HepG2 (cell line): Measurements from ENCODE around the gene MAN1C1. TPM values are rescaled to one million over a fixed set of nuclear protein-coding genes. Genes with fewer than 3 reads are reported as not detected.

ENCODE experiments used
- CC2D1A ChIP-seq: sonication (generic); formaldehyde crosslinking; IDR thresholded peaks from 2 replicates; pipeline ENCODE4 v1.8.1; 2023; ENCODE audit warnings: mild to moderate bottlenecking, missing genetic modification reagents
- GFI1 ChIP-seq: sonication (generic); formaldehyde crosslinking; IDR thresholded peaks from 2 replicates; pipeline ENCODE4 v1.5.0; 2020; ENCODE audit warnings: missing genetic modification reagents, mild to moderate bottlenecking, borderline replicate concordance
- HNRNPH1 ChIP-seq: fragments of 200-400 bp; formaldehyde crosslinking; optimal IDR thresholded peaks from 2 replicates; pipeline ENCODE3; 2017; ENCODE audit warnings: mild to moderate bottlenecking, low read depth, low read length
- TEAD2 ChIP-seq: sonication (generic); formaldehyde crosslinking; IDR thresholded peaks from 2 replicates; pipeline ENCODE4 v1.9.0; 2021; ENCODE audit warnings: missing genetic modification reagents
- ZC3H13 ChIP-seq: sonication (generic); formaldehyde crosslinking; IDR thresholded peaks from 2 replicates; pipeline ENCODE4 v1.8.1; 2023; ENCODE audit warnings: mild to moderate bottlenecking, missing genetic modification reagents, moderate library complexity
- ZNF230 ChIP-seq: sonication (generic); formaldehyde crosslinking; IDR thresholded peaks from 2 replicates; pipeline ENCODE4 v1.4.0; 2020; ENCODE audit warnings: mild to moderate bottlenecking, missing genetic modification reagents
- ZNF263 ChIP-seq: sonication (generic); formaldehyde crosslinking; IDR thresholded peaks from 2 replicates; pipeline ENCODE4 v1.4.0; 2020; ENCODE audit warnings: missing genetic modification reagents
- ZNF547 ChIP-seq: sonication (generic); formaldehyde crosslinking; IDR thresholded peaks from 2 replicates; pipeline ENCODE4 v1.5.1; 2020; ENCODE audit warnings: mild to moderate bottlenecking, missing genetic modification reagents
- ZNF709 ChIP-seq: sonication (generic); formaldehyde crosslinking; IDR thresholded peaks from 2 replicates; pipeline ENCODE4 v1.5.0; 2020; ENCODE audit warnings: mild to moderate bottlenecking, missing genetic modification reagents
- polyA plus RNA-seq, 8 experiments: library from polyadenylated mRNA; depleted of rRNA in 3 of 8; stranded (reverse) in 7 of 8; unstranded in 1 of 8; fragments of >200 nt; fragmentation: Illumina TruSeq in 4 of 8; extraction: Trizol in 4 of 8; gene quantifications; 2 replicates each; pipeline versions ENCODE4 v1.2.1 to v1.2.3, GENCODE V29; 2011 to 2016; ENCODE audit warnings: low read depth in 4 of 8, missing spikeins in 1 of 8, mixed read lengths in 1 of 8; ENCODE audit not compliant: insufficient read depth in 1 of 8
- total RNA-seq, 5 experiments: library from RNA; depleted of rRNA; stranded (reverse); fragments of >200 nt; fragmentation: Illumina TruSeq; extraction: Trizol; gene quantifications; 2 replicates each; pipeline ENCODE4 v1.2.3, GENCODE V29; 2016; ENCODE audit warnings: low read depth in 1 of 5
- TF ChIP-seq, protein P1 (sequence below): IDR thresholded peaks from 2 replicates; pipeline ENCODE4 v1.6.1; 2018; ENCODE audit warnings: missing genetic modification reagents, mild to moderate bottlenecking, missing compliant biosample characterization
- TF ChIP-seq, protein P2 (sequence below): sonication (generic); formaldehyde crosslinking; IDR thresholded peaks from 2 replicates; pipeline ENCODE4 v1.5.1; 2020; ENCODE audit warnings: mild to moderate bottlenecking, missing genetic modification reagents, borderline replicate concordance
- TF ChIP-seq, protein P3 (sequence below): sonication (generic); formaldehyde crosslinking; IDR thresholded peaks from 2 replicates; pipeline ENCODE4 v1.4.0; 2020; ENCODE audit warnings: missing genetic modification reagents
- TF ChIP-seq, protein P4 (sequence below): sonication (generic); formaldehyde crosslinking; IDR thresholded peaks from 2 replicates; pipeline ENCODE4 v1.4.0; 2020; ENCODE audit warnings: missing genetic modification reagents; ENCODE audit errors: not compliant biosample characterization
- TF ChIP-seq, protein P5 (sequence below): sonication (generic); formaldehyde crosslinking; IDR thresholded peaks from 2 replicates; pipeline ENCODE4 v1.9.0; 2022; ENCODE audit warnings: low read depth, missing genetic modification reagents
- TF ChIP-seq, protein P6 (sequence below): IDR thresholded peaks from 2 replicates; pipeline ENCODE4 v1.6.1; 2016; ENCODE audit warnings: missing compliant biosample characterization, missing genetic modification reagents, borderline replicate concordance
- TF ChIP-seq, protein P7 (sequence below): sonication (generic); formaldehyde crosslinking; IDR thresholded peaks from 2 replicates; pipeline ENCODE4 v1.4.0; 2020; ENCODE audit warnings: low read depth, mild to moderate bottlenecking, missing genetic modification reagents

MAN1C1 gene
- total and polyA plus RNA-seq, 2 of the 13 experiments (the other 11 are each of a cell fraction or from before 2014, with no cell fraction given) = 0.18 to 0.49 TPM

DNA sequence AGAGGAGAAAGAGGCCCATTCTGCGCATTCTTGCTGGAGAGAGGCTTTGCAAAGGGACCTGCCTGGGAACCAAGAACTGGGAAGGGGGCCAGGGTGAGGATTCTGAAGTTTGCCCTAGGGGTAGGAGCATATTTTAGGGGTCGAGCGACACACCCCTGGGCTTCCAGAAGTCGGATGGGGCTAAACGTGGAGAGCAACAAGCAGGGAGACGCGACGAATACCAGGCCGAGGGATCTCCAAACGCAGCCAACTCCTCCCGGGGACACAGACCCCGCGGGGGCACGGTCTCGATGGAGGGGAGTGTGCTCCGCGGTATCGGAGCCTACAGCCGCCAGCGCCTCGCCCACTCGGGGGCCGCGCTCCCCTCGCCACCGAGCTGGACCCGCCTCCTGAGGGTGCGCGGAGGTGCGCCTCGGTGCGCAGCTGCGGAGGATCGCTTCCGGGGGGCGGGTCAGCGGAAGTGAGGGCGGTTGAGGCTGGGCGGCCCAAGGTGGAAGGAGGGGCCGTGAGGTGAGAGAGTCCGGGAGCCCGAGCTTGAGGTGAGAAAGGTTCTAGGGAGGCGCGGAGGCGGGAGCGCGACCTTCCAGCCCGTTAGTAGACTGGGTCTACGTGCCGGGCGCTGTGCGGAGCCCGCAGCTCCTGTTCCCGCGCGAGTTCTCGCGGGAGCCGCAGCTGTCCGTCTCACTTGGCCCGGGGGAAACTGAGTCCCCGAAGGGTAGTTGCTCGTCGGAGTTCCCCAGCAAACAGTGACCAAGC is 203.1 kb downstream of the MAN1C1 start, which contains the start of gene MTFR1L (continued):
- TF ChIP-seq, protein P1, sequence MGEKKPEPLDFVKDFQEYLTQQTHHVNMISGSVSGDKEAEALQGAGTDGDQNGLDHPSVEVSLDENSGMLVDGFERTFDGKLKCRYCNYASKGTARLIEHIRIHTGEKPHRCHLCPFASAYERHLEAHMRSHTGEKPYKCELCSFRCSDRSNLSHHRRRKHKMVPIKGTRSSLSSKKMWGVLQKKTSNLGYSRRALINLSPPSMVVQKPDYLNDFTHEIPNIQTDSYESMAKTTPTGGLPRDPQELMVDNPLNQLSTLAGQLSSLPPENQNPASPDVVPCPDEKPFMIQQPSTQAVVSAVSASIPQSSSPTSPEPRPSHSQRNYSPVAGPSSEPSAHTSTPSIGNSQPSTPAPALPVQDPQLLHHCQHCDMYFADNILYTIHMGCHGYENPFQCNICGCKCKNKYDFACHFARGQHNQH = peak; percentile 82
- TF ChIP-seq ZNF709 (CRISPR knock-in tag) = peak; percentile 60
- TF ChIP-seq ZC3H13 (CRISPR knock-in tag) = peak; percentile 93
- TF ChIP-seq GFI1 (CRISPR knock-in tag) = peak; percentile 64; the same call in 1 of the 2 replicates
- no peak for TF ChIP-seq CC2D1A (CRISPR knock-in tag)
- TF ChIP-seq, protein P2, sequence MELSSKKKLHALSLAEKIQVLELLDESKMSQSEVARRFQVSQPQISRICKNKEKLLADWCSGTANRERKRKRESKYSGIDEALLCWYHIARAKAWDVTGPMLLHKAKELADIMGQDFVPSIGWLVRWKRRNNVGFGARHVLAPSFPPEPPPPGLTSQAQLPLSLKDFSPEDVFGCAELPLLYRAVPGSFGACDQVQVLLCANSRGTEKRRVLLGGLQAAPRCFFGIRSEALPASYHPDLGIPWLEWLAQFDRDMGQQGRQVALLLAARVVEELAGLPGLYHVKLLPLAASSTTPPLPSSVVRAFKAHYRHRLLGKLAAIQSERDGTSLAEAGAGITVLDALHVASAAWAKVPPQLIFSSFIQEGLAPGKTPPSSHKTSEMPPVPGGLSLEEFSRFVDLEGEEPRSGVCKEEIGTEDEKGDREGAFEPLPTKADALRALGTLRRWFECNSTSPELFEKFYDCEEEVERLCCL = 0 out of 2 replicates have a peak, but pooled peaks have one; percentile 22
- TF ChIP-seq, protein P3, sequence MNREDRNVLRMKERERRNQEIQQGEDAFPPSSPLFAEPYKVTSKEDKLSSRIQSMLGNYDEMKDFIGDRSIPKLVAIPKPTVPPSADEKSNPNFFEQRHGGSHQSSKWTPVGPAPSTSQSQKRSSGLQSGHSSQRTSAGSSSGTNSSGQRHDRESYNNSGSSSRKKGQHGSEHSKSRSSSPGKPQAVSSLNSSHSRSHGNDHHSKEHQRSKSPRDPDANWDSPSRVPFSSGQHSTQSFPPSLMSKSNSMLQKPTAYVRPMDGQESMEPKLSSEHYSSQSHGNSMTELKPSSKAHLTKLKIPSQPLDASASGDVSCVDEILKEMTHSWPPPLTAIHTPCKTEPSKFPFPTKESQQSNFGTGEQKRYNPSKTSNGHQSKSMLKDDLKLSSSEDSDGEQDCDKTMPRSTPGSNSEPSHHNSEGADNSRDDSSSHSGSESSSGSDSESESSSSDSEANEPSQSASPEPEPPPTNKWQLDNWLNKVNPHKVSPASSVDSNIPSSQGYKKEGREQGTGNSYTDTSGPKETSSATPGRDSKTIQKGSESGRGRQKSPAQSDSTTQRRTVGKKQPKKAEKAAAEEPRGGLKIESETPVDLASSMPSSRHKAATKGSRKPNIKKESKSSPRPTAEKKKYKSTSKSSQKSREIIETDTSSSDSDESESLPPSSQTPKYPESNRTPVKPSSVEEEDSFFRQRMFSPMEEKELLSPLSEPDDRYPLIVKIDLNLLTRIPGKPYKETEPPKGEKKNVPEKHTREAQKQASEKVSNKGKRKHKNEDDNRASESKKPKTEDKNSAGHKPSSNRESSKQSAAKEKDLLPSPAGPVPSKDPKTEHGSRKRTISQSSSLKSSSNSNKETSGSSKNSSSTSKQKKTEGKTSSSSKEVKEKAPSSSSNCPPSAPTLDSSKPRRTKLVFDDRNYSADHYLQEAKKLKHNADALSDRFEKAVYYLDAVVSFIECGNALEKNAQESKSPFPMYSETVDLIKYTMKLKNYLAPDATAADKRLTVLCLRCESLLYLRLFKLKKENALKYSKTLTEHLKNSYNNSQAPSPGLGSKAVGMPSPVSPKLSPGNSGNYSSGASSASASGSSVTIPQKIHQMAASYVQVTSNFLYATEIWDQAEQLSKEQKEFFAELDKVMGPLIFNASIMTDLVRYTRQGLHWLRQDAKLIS = 0 out of 2 replicates have a peak, but pooled peaks have one; percentile 75
- TF ChIP-seq, protein P4, sequence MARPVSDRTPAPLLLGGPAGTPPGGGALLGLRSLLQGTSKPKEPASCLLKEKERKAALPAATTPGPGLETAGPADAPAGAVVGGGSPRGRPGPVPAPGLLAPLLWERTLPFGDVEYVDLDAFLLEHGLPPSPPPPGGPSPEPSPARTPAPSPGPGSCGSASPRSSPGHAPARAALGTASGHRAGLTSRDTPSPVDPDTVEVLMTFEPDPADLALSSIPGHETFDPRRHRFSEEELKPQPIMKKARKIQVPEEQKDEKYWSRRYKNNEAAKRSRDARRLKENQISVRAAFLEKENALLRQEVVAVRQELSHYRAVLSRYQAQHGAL = no peak
- TF ChIP-seq ZNF230 (CRISPR knock-in tag) = peak; percentile 56
- TF ChIP-seq HNRNPH1 = no peak
- TF ChIP-seq, protein P5, sequence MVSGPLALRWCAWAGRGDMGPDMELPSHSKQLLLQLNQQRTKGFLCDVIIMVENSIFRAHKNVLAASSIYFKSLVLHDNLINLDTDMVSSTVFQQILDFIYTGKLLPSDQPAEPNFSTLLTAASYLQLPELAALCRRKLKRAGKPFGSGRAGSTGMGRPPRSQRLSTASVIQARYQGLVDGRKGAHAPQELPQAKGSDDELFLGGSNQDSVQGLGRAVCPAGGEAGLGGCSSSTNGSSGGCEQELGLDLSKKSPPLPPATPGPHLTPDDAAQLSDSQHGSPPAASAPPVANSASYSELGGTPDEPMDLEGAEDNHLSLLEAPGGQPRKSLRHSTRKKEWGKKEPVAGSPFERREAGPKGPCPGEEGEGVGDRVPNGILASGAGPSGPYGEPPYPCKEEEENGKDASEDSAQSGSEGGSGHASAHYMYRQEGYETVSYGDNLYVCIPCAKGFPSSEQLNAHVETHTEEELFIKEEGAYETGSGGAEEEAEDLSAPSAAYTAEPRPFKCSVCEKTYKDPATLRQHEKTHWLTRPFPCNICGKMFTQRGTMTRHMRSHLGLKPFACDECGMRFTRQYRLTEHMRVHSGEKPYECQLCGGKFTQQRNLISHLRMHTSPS (CRISPR knock-in tag) = peak; percentile 42; the same call in 1 of the 2 replicates
- TF ChIP-seq, protein P6, sequence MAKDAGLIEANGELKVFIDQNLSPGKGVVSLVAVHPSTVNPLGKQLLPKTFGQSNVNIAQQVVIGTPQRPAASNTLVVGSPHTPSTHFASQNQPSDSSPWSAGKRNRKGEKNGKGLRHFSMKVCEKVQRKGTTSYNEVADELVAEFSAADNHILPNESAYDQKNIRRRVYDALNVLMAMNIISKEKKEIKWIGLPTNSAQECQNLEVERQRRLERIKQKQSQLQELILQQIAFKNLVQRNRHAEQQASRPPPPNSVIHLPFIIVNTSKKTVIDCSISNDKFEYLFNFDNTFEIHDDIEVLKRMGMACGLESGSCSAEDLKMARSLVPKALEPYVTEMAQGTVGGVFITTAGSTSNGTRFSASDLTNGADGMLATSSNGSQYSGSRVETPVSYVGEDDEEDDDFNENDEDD (CRISPR knock-in tag) = 0 out of 2 replicates have a peak, but pooled peaks have one; percentile 50
- TF ChIP-seq, protein P7, sequence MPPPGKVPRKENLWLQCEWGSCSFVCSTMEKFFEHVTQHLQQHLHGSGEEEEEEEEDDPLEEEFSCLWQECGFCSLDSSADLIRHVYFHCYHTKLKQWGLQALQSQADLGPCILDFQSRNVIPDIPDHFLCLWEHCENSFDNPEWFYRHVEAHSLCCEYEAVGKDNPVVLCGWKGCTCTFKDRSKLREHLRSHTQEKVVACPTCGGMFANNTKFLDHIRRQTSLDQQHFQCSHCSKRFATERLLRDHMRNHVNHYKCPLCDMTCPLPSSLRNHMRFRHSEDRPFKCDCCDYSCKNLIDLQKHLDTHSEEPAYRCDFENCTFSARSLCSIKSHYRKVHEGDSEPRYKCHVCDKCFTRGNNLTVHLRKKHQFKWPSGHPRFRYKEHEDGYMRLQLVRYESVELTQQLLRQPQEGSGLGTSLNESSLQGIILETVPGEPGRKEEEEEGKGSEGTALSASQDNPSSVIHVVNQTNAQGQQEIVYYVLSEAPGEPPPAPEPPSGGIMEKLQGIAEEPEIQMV (CRISPR knock-in tag) = peak; percentile 63; the same call in 1 of the 2 replicates
- TF ChIP-seq ZNF263 (CRISPR knock-in tag) = no peak
- TF ChIP-seq ZNF547 (CRISPR knock-in tag) = peak; percentile 89
- no peak for TF ChIP-seq TEAD2
